ENCODE data around the gene ADAMTS6. TPM values are rescaled to one million over a fixed set of nuclear protein-coding genes. Genes with fewer than 3 reads are reported as not detected.

The ADAMTS6 gene
- total and polyA plus RNA-seq, 2 of the 13 experiments (the other 11 are each of a cell fraction or from before 2014, with no cell fraction given), result 3.1 to 8.2 TPM

DNA sequence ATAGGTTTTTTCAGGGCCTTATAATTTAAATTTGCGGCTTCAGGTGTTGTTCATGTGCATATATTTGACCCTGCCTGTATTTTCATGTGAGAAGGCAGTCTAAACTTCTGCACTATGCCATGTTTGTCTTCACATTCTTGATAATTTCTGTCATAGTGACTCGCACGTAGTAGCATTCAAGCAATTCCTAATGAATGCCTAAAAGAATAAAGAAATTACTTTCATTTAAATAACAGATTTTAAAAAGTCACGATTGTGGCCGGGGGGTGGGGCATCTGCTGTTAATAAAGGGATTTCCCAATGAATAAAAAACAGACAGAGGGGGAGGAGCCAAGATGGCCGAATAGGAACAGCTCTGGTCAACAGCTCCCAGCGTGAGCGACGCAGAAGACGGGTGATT lies 318.0 kb downstream of the ADAMTS6 start:
- POLR2A ChIA-PET, result no interaction called here
- Histone ChIP-seq H3K9me3 (ENCODE audit: low read length) (no peaks in the 10 kb centered on the region), H3K27ac (ENCODE audit: extremely low read length, insufficient read depth, low read length) (no peak overlapping the region), H3K4me1 (ENCODE audit: insufficient read depth, low read length) (no peaks in the 10 kb centered on the region), H3K79me2 (ENCODE audit: insufficient read depth, low read length) (no peaks in the 10 kb centered on the region), H3K4me3 (replicated peaks in 1 of 3; ENCODE audit: insufficient read depth in 1 of 3, low read depth in 2 of 3, low read length in 3 of 3) (no peak overlapping the region), H2AFZ (ENCODE audit: low read length) (no peak overlapping the region), H3K27me3 (ENCODE audit: control insufficient read depth in 1 of 2, insufficient read depth in 2 of 2, low read length in 2 of 2) (no peaks in the 10 kb centered on the region), H4K20me1 (ENCODE audit: insufficient read depth, low read length) (no peaks in the 10 kb centered on the region), H3K36me3 (replicated peaks in 1 of 2; ENCODE audit: control insufficient read depth in 1 of 2, insufficient read depth in 2 of 2, low read length in 2 of 2) (no peaks in the 10 kb centered on the region), H3K9ac (ENCODE audit: insufficient read depth, low read depth, low read length) (no peak overlapping the region), H3K4me2 (ENCODE audit: low read depth, low read length) (no peak overlapping the region)
- no peak for ATAC-seq
- FAIRE-seq, result no peak
- WGBS (ENCODE audit: low lambda C conversion rate), result 79% methylated on average over 10 of the region's 10 CpGs
- TF ChIP-seq RXRB (CRISPR knock-in tag; IDR thresholded peaks at IDR 0.05; ENCODE audit: borderline replicate concordance) (no peak), NFATC3 (CRISPR knock-in tag; IDR thresholded peaks at IDR 0.05) (no peak), MAFF (IDR thresholded peaks at IDR 0.05; ENCODE audit: low read depth, low read length) (no peak), PAXIP1 (CRISPR knock-in tag; conservative IDR thresholded peaks at IDR 0.05) (no peak), PTBP1 (IDR thresholded peaks at IDR 0.05; ENCODE audit: low read depth, low read length, poor library complexity, severe bottlenecking) (no peak), ZNF597 (CRISPR knock-in tag; IDR thresholded peaks at IDR 0.05) (no peak), RXRA (CRISPR knock-in tag; IDR thresholded peaks at IDR 0.05) (no peak)
- TF ChIP-seq, protein P1, sequence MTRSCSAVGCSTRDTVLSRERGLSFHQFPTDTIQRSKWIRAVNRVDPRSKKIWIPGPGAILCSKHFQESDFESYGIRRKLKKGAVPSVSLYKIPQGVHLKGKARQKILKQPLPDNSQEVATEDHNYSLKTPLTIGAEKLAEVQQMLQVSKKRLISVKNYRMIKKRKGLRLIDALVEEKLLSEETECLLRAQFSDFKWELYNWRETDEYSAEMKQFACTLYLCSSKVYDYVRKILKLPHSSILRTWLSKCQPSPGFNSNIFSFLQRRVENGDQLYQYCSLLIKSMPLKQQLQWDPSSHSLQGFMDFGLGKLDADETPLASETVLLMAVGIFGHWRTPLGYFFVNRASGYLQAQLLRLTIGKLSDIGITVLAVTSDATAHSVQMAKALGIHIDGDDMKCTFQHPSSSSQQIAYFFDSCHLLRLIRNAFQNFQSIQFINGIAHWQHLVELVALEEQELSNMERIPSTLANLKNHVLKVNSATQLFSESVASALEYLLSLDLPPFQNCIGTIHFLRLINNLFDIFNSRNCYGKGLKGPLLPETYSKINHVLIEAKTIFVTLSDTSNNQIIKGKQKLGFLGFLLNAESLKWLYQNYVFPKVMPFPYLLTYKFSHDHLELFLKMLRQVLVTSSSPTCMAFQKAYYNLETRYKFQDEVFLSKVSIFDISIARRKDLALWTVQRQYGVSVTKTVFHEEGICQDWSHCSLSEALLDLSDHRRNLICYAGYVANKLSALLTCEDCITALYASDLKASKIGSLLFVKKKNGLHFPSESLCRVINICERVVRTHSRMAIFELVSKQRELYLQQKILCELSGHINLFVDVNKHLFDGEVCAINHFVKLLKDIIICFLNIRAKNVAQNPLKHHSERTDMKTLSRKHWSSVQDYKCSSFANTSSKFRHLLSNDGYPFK (CRISPR knock-in tag; IDR thresholded peaks at IDR 0.05; ENCODE audit: borderline replicate concordance), result no peak
- TF ChIP-seq, protein P2, sequence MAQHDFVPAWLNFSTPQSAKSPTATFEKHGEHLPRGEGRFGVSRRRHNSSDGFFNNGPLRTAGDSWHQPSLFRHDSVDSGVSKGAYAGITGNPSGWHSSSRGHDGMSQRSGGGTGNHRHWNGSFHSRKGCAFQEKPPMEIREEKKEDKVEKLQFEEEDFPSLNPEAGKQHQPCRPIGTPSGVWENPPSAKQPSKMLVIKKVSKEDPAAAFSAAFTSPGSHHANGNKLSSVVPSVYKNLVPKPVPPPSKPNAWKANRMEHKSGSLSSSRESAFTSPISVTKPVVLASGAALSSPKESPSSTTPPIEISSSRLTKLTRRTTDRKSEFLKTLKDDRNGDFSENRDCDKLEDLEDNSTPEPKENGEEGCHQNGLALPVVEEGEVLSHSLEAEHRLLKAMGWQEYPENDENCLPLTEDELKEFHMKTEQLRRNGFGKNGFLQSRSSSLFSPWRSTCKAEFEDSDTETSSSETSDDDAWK (CRISPR knock-in tag; IDR thresholded peaks at IDR 0.05), result no peak
- TF ChIP-seq, protein P3, sequence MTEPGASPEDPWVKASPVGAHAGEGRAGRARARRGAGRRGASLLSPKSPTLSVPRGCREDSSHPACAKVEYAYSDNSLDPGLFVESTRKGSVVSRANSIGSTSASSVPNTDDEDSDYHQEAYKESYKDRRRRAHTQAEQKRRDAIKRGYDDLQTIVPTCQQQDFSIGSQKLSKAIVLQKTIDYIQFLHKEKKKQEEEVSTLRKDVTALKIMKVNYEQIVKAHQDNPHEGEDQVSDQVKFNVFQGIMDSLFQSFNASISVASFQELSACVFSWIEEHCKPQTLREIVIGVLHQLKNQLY (CRISPR knock-in tag; IDR thresholded peaks at IDR 0.05), result no peak
- TF ChIP-seq, protein P4, sequence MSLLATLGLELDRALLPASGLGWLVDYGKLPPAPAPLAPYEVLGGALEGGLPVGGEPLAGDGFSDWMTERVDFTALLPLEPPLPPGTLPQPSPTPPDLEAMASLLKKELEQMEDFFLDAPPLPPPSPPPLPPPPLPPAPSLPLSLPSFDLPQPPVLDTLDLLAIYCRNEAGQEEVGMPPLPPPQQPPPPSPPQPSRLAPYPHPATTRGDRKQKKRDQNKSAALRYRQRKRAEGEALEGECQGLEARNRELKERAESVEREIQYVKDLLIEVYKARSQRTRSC (CRISPR knock-in tag; IDR thresholded peaks at IDR 0.05; ENCODE audit: low read depth), result no peak
- BruUV-seq (replicated peaks), result no TSS peak
- intact Hi-C loops (cut with micrococcal nuclease; ENCODE audit: unreplicated experiment) (no loop called here), in situ Hi-C loops (cut with HindIII; ENCODE audit: extremely low pct_ligation_motif_present, low pct_unique_long_range_greater_than_20kb) (no loop called here)
- DNase-seq (ENCODE audit: low spot score), result no peak
- CTCF ChIA-PET (ENCODE audit: low intra/inter-chr PET ratio, low total read pairs), result no interaction called here
